Right ventricle myocardium superior (tissue), 1 donor: Measurements from ENCODE around the gene NOL7. TPM values are rescaled to one million over a fixed set of nuclear protein-coding genes. Genes with fewer than 3 reads are reported as not detected.

Experiments
- total RNA-seq: library from RNA; stranded (reverse); fragmentation: NEBNext Ultra II Directional; extraction: Animal tissue kit (Norgen Biotek cat#: 25700); gene quantifications from one replicate; pipeline ENCODE4 v1.2.1, GENCODE V29; 2021
- donor health status: DM: no; HTN: yes; CAD: no; lungs with severe emphysema.

NOL7 gene
- total RNA-seq, 1 donor from 2014 or later, result 47.9 TPM

Other genes starting within 250 kb of the NOL7 start
- 46.2 TPM for gene GFOD1, start 127.7 kb upstream of the NOL7 start, total RNA-seq
- 53.3 TPM for gene SIRT5, start 40.7 kb upstream of the NOL7 start, total RNA-seq
- 29.9 TPM for gene RANBP9, start 96.5 kb downstream of the NOL7 start, total RNA-seq
- gene MCUR1, start 199.2 kb downstream of the NOL7 start, total RNA-seq, result 35.7 TPM